IPS-NIHi7 (cell line): ENCODE results near the gene SCN2A.

Experiments
- DNase-seq: peaks from one replicate; pipeline ENCODE4 v3.0.0; 2012; ENCODE audit warnings: mixed read lengths; ENCODE audit errors: extremely low spot score

The SCN2A gene

DNA sequence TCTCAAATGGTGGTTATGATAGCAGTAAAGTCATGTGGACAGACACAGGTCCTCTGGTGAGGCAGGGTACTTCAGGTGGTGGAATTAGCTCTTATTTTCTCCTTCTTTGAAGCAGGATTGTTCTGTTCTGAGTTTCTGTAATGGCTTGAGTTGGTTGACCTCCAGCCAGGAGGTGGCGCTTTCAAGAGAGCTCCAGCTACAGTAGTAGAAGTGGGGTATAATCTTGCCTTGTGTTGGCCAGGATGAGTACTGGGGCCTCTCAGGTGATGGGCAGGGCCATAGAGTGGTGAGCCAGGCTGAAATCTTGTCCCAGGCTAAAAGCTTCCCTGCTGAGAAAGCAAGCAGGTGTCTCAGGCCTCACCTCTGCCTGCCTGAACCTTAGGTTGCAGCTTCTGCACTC lies 177.8 kb downstream of the SCN2A start:
- no peak for DNase-seq

DNA sequence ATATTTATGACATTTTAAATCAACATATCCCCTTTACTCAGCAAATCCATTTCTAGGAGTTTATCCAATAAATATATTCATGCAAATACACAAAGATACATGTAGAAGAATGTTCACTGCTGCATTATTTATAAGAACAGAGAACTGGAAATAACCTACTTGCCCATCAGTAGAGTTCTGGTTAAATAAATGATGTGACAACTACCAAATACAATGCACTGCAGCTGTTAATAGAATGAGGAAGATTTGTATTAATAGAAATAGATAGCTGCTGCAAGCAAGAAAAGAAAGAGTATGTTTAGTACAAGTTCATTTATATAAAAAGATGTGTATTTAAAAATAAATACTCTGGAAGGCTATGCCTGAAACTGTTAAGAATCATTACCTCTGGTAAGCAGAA lies 181.0 kb downstream of the SCN2A start:
- DNase-seq: no peak

GRCh38 chr2:165423081-165423480 lies 183.9 kb downstream of the SCN2A start:
- DNase-seq: no peak

- no peak for DNase-seq
These were observed 186.3 kb downstream of the SCN2A start for GRCh38 chr2:165425556-165425955.

GRCh38 chr2:165427686-165428085 lies 188.5 kb downstream of the SCN2A start:
- DNase-seq: no peak

GRCh38 chr2:165428926-165429325 lies 189.7 kb downstream of the SCN2A start:
- no peak for DNase-seq

GRCh38 chr2:165431014-165431413 lies 191.8 kb downstream of the SCN2A start:
- no peak for DNase-seq

DNA sequence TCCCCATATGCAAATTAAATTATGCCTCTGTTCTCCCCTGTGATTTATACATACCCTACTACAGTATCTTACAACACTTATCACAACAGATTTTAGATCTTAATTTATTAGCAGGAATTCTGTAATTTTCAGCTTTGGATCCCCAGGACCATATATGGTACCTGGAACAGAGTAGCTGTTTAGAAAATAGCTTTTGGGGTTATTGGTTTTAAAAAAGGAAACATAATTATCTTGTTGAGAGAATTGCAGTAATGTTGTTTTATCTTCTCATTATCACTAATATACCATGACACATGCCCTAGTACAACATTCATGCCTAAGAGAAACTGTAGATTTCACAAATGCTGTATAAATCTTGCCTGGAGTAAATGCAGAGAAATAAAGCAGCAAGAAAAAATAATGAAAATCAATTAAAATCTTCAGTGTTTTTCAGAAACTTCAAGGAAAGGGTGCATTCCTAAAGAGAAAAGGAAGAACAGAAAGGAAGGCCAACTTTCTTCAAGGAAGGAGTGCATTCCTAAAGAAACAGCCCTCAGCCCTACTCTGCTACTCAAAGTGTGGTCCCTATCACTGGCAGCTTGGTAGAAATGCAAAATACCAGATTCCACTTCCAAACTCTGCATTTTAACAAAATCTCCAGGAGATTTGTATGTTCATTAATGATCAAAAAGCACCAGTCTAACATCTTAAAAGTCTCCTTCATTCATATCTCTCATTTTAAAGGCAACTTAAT lies 193.2 kb downstream of the SCN2A start:
- DNase-seq: no peak

- DNase-seq: peak; percentile 20
These were observed 195.8 kb downstream of the SCN2A start for GRCh38 chr2:165434865-165435496.

- DNase-seq: no peak
These were observed 196.4 kb downstream of the SCN2A start for GRCh38 chr2:165435611-165436010.

- no peak for DNase-seq
These were observed 197.3 kb downstream of the SCN2A start for GRCh38 chr2:165436559-165436958.

GRCh38 chr2:165440367-165440766 lies 201.2 kb downstream of the SCN2A start:
- no peak for DNase-seq
